Measurements from ENCODE around the gene ANKRD2.

DNA sequence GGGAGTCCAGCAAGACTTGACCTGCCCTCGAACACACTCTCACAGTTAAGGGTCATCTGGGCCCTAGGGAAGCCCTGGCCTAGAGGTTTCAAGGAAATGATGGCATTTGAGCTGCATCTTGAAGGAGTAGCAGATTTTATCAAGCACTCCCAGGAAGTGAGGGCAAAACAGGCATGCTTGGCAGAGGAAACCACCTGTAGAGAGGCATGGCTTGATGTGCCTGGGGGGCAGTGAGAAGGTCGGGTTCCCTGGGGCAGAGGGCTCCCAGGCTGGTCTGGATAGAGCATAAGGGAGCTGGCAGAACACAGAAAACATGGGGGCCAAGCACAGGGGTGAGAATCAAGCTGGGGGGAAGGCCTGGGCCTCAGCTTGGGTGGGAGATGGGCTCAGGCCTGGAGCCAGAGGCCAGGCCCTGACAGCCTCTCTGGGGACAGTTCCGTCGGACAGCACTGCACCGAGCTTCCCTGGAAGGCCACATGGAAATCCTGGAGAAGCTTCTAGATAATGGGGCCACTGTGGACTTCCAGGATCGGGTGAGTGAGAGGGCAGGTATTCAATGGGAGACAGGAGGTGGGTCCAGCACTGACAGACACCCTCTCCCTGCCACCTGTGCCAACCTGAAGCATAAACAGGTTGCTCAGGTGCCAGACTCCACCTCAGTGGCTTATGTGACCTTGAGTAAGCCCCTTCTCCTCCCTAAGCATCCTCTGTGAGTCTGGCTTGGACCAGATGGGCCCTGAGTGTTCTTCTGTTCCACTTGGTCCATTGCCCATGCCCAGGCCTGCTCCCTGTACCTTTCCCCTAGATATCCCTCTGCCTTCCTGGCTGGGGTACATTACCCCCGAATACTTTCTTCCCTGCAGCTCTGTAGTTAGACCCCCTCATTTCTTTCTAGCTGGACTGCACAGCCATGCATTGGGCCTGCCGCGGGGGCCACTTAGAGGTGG, 8.1 kb downstream of the ANKRD2 start:
- TF ChIP-seq POLR2AphosphoS5 (IDR thresholded peaks at IDR 0.05; ENCODE audit: low read depth, low read length) (no peak), TAF1 (IDR thresholded peaks at IDR 0.05; ENCODE audit: borderline replicate concordance, low read depth, low read length) (no peak)

All from GM12892 (cell line).